GM19099 (cell line): ENCODE data around the gene ADPRS.
A peak's percentile ranks its signal among the peaks of the same experiment; 100 is the strongest.

ENCODE experiments used
- POLR2A ChIP-seq: IDR thresholded peaks from 3 replicates; pipeline ENCODE4 v1.6.1; 2011; ENCODE audit warnings: low read depth; ENCODE audit not compliant: insufficient read length; ENCODE audit errors: extremely low read depth

ADPRS gene

GRCh38 chr1:36088577-36089392 lies at the start of gene ADPRS:
Gene ADPRS (plus strand): TSS chr1:36088892. CDS start chr1:36088905, 13 bp downstream.
- peak; percentile 98 for TF ChIP-seq POLR2A

DNA sequence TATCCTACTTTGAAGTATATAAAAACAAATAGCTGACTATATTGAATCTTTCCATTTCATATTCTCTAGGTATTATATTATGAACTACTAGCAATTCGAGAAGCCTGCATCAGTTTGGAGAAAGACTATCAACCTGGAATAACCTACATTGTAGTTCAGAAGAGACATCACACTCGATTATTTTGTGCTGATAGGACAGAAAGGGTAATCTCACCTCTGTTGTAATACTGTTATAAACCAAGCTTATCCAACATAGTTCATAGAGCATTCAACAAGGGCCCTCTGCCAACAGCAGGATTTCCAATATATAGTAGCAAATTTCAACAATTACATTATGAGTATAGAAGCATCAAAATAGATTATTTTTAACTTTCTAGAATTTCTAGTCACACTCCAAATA lies 48.5 kb upstream of the ADPRS start:
- TF ChIP-seq POLR2A: no peak

- TF ChIP-seq POLR2A: no peak
These were observed 36.9 kb upstream of the ADPRS start for GRCh38 chr1:36051821-36052220.

DNA sequence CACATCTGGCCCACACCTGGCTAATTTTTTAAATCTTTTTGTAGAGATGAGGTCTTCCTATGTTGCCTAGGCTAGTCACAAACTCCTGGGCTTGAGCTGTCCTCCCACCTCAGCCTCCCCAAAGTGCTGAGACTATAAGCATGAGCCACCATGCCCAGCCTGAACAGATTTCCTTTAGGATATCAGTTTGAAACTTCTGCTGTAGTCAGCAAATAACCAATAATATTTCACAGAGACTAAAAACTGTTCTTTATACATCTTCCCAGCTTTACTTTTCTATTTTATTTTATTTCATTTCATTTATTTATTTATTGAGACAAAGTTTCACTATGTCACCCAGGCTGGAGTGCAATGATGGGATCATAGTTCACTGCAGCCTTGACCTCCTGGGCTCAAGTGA lies 34.7 kb upstream of the ADPRS start:
- TF ChIP-seq POLR2A: no peak

GRCh38 chr1:36055706-36056105 lies 33.0 kb upstream of the ADPRS start:
- no peak for TF ChIP-seq POLR2A

GRCh38 chr1:36062315-36062714 lies 26.4 kb upstream of the ADPRS start:
- TF ChIP-seq POLR2A: no peak

GRCh38 chr1:36067871-36068270 lies 20.8 kb upstream of the ADPRS start:
- TF ChIP-seq POLR2A: no peak

DNA sequence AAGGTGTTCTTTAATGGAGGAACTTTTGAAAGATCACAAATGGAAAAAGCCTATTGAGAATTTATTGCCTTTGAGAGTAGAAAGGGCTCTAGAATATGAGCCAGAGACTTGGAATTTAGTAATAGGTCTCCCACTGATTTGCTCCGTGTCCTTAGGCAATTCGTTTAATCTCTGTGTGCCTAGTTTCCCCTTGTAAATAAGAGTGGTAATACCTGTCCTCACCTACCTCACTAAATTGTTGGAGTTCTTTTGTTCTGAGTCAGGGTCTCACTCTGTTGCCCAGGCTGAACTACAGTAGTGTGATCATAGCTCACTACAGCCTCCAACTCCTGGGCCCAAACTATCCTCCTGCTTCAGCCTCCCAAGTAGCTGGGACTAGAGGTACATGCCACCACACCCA lies 19.8 kb upstream of the ADPRS start:
- TF ChIP-seq POLR2A: no peak

DNA sequence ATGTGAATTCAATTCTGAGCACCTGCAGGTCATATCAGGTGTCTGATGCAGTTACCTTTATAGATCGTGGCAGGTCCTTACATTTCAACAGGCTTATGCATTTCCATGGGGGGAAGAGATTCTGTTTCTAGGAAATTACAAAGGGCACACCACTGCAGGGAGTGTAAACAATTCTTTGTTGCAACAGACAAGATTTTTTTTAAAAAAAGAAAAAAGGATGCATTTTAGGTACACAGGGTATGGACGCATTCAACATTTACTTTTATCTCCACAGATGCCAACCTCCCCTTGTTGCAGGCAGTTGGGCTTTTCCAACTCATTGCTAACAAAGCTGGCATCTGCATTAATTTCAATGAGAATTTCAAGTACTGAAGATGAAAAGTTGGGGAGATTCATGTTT lies 18.3 kb upstream of the ADPRS start:
- no peak for TF ChIP-seq POLR2A

DNA sequence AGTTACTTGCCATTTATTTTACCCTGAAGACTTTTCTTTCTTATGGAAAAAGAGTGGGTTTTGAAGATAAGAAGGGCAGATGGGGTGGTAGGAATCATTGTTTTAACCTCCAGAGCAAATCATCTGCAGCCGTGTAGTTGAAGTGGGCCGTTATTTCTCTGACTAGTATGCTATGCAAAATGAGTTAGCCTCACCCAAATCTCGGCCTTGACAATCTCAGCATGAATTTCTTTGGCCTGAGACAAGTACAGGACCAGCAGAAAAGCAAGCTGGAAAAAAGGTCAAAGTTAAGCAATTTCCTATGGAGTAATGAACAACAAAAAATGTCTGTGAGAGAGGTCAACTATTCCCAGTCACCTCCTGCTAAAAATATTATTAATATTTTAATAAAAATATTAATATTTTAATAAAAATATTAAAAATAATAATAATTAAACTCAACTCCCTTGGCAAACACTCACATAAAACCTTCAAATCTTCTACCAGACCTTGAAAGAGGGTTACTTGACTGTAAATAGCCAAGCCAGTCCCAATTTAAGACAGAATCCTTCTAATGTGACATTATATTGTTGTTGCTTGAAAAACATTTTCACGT lies 11.6 kb upstream of the ADPRS start:
- TF ChIP-seq POLR2A: no peak

DNA sequence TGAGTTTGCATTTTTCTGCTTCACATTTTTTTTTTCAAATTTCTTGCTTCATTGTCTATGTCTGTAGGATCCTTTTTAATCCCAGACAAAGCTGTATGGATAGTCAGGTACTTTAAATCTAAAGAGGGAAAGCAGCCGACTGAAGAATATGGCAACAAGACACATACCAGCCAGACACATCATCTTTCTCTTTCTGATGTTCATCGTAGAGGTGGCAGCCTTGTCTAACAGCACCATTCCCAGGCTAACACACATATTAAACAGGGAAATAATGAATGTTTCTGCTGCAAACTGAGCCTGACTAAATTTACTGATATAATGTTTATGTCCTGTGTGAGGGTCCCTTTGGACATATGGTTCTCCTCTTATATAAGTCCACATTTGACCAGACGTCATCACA lies 8.5 kb upstream of the ADPRS start:
- no peak for TF ChIP-seq POLR2A

GRCh38 chr1:36080801-36081200 lies 7.9 kb upstream of the ADPRS start:
- no peak for TF ChIP-seq POLR2A

DNA sequence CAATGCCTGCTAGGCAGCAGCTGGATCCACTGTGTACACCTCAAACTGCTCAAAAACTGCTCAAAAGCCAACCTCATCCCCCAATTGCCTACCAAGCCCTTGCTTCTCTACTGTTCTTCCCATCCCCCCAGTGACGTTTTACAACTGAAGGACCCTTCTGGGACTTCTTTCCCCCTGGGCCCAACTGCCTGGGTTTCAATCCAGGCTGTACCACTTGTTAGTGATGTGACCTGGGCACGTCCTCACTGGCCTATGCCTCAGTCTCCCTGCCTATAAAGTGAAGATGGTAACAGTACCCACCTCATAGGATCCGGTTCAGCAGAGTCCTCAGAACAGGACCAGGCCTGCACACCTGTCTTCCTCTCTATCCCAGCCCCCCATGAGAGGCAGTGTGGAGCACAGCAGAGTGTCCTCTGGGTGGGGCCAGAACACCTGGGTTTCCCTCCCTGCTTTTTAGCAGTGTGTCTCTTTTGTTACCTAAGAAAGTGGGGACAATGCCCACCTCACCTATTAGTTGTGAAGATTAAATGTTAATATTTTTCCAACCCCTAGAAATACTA lies 6.7 kb upstream of the ADPRS start:
- TF ChIP-seq POLR2A: no peak

DNA sequence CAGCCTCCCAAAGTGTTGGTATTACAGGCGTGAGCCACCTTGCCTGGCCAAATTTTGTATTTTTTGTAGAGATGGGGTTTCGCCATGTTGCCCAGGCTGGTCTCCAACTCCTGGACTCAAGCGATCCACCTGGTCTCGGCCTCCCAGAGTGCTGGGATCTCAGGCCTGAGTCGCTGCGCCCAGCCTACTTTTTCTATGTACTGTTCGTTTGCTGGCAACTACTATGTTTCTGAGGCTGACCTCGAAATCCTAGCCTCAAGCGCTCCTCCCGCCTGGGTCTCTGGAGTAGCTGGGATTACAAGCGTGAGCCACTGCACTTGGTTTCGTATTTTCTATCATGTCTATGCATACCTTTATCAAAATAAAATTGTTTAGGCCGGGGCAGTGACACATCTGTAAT lies 5.5 kb upstream of the ADPRS start:
- no peak for TF ChIP-seq POLR2A

DNA sequence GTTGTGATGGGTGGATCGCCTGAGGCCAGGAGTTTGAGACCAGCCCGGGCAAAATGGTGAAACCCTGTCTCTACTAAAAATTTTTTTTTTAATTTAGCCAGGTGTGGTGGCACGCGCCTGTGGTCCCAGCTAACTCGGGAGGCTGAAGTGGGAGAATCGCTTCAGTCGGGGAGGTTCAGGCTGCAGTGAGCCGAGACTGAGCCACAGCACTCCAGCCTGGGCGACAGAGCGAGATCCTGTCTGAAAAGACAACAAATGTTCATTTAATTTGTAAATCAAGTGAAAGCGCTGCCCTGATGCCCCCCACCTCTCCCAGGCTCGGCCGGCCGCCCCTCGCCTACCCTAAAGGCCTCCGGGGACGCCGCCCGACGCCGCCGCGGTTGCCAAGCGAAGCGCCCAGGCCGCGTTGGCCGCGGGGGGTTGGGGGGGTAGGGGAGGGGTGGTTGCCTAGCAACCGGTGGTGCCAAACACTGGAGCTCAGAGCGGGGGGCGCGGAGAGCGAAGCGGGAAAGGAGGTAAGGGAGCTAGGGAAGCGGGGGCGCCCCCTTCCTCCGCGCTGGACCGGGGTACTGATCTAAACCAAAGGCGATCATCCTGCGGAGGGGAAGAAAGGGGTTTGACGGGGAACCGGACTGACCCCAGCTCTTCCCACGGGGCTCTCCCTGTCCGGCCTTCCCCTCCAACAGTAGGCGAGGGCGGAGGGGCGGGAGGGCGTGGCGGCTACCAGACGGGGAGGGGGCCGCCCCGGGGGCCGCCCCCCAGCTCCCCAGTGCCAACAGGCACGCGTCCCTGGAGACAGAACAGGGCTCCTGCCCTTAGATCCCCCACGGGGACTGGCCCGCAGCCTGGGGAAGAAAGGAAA lies 4.8 kb upstream of the ADPRS start, which contains the start of gene TEKT2:
TEKT2 (plus strand) TSS at position 460 of the 862 bp plus-strand sequence. CDS start 828 bp downstream, outside the sequence.
- TF ChIP-seq POLR2A: no peak
